Activated CD4-positive, alpha-beta memory T cell treated with anti-CD3 and anti-CD28 coated beads for 36 hours (primary cell): ENCODE data around the gene FAM169A. TPM values are rescaled to one million over a fixed set of nuclear protein-coding genes. Genes with fewer than 3 reads are reported as not detected.
A peak's percentile ranks its signal among the peaks of the same experiment; 100 is the strongest.
"Not testable (repeated sequence)": the region's sequence is repeated elsewhere in the genome, so short reads cannot be mapped to it uniquely, and the experiment has no call there.

Experiments
- CTCF ChIA-PET: fragments of 350-600 bp; sonication (Branson Sonifier 250); formaldehyde crosslinking; loops from one replicate; lab custom pipeline; 2021; ENCODE audit warnings: antibody characterized with exemption, inconsistent platforms; lab: Charles Lee
- POLR2A ChIA-PET: fragments of 350-600 bp; sonication (Branson Sonifier 250); formaldehyde crosslinking; loops from one replicate; lab custom pipeline; 2021; ENCODE audit warnings: antibody characterized with exemption; lab: Charles Lee
- DNase-seq: peaks from one replicate; pipeline ENCODE4 v3.0.0-alpha.2; 2020
- H3K27ac Mint-ChIP-seq: one replicate; pipeline ENCODE4 v1.8.0; 2021; ENCODE audit warnings: mixed read lengths
- H3K27me3 Mint-ChIP-seq: one replicate; pipeline ENCODE4 v1.8.0; 2021; ENCODE audit warnings: mixed read lengths
- H3K36me3 Mint-ChIP-seq: one replicate; pipeline ENCODE4 v1.8.0; 2021; ENCODE audit warnings: mixed read lengths
- H3K4me1 Mint-ChIP-seq: one replicate; pipeline ENCODE4 v1.8.0; 2021; ENCODE audit warnings: low read depth, mixed read lengths
- H3K4me3 Mint-ChIP-seq: one replicate; pipeline ENCODE4 v1.8.0; 2021; ENCODE audit warnings: mild to moderate bottlenecking, mixed read lengths
- H3K9me3 Mint-ChIP-seq: one replicate; pipeline ENCODE4 v1.8.0; 2021; ENCODE audit warnings: mixed read lengths
- intact Hi-C: fragments of 100-400 bp; cut with micrococcal nuclease; formaldehyde crosslinking; loops from one replicate; pipeline ENCODE4 v1.15.1; 2023
- total RNA-seq, 2 experiments: library from RNA; stranded (reverse); gene quantifications; one replicate each; pipeline ENCODE4 v1.2.3, GENCODE V29; 2021

FAM169A gene
- total RNA-seq, 2 experiments from 2014 or later: 9.0 to 10.4 TPM

DNA sequence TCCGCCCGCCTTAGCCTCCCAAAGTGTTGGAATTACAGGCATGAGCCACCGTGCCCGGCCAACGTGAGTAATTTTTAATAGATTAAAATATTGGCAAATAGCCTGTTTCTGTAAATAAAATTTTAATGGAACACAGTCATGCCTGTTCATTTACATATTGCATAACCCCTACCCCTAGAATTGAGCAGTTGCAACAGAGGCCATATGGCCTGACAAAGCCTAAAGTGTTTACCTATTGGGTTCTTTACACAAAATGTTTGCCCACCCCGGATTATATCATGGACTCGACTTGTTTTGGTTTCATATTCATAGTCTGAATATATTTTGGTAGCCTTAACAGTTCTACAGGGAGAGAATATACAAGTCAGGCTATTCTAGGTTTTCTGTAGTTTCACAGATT is 93.8 kb downstream of the FAM169A start:
- no peak overlapping the region for H3K27ac Mint-ChIP-seq
- DNase-seq: no peak
- H3K4me1 Mint-ChIP-seq: peaks cover 13% of the 10 kb centered on the region
- peaks cover 31% of the 10 kb centered on the region for H3K36me3 Mint-ChIP-seq
- H3K9me3 Mint-ChIP-seq: no peaks in the 10 kb centered on the region
- H3K4me3 Mint-ChIP-seq: no peak overlapping the region
- CTCF ChIA-PET: no interaction called here
- POLR2A ChIA-PET: interaction anchor here (0.7 kb wide), 1 partner anchor 274 kb away, joined by 3 read pairs; no protein-coding TSS in a partner anchor
- H3K27me3 Mint-ChIP-seq: no peaks in the 10 kb centered on the region
- intact Hi-C loops: no loop called here

- CTCF ChIA-PET: interaction anchor here (0.6 to 1.9 kb wide), 6 partner anchors 10 to 812 kb away, joined by 3 to 7 read pairs (median 4); no protein-coding TSS in a partner anchor
- POLR2A ChIA-PET: no interaction called here
- intact Hi-C loops: loop anchor here (1.0 to 10.0 kb wide), 8 partner anchors 83 to 1205 kb away; partner anchors contain the start of genes CERT1, FAM169A, HEXB and HMGCR
- Mint-ChIP-seq H3K27me3 (no peaks in the 10 kb centered on the region), H3K9me3 (no peaks in the 10 kb centered on the region), H3K36me3 (peaks cover 17% of the 10 kb centered on the region), H3K27ac (peak overlapping the region; percentile 97), H3K4me1 (peaks cover 33% of the 10 kb centered on the region), H3K4me3 (peak overlapping the region; percentile 100)
- peak; percentile 23 for DNase-seq
These were observed 98.6 kb downstream of the FAM169A start for GRCh38 chr5:74767579-74767913.

DNA sequence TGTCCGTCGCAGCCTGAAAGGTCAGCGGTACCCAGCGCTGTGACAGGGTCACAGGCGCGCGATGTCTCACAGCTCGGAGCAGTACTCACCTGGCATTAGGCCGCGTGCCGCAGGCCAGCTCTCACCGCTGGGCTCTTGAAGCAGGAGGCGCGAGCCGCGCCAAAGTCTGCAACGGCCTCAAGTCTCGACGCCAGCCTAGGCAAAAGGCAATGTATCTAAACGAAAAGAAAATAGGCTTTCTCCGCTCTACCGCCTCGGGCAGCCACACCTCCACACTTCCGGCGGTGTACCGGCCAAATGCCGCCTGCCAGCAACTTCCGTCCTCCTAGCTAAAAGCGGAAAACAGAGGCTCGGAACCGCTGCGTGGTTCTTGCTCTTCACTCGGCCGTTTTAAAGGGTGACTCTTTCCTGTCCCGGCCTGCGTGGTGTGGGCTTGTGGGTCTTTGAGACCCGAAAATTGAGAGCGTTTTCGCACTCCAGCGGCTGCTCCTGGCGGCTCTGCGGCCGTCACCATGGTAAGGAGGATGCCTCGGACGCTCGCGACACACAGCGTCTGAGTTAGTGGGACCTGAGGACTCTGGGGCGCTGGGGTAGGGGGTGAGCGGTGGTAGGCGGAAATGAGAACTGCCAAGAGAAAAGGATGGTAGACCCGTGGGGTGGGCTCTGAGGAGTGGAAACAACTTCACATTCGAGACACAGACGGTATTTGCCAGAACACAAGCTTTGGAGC is 99.2 kb downstream of the FAM169A start, which contains the start of the genes GFM2 and NSA2:
Gene GFM2, minus strand, starts transcription at position 269 of the 730 bp plus-strand sequence. CDS start 3,375 bp downstream, outside the sequence.
Gene NSA2, plus strand, starts transcription at position 401 of the 730 bp plus-strand sequence. Its CDS starts 112 bp downstream, at position 513.
- Mint-ChIP-seq H3K27me3 (no peaks in the 10 kb centered on the region), H3K9me3 (no peaks in the 10 kb centered on the region), H3K27ac (peak within 1 kb of the TSS; percentile 97), H3K36me3 (peaks cover 21% of the 10 kb centered on the region), H3K4me1 (peaks cover 36% of the 10 kb centered on the region), H3K4me3 (peak within 1 kb of the TSS; percentile 100)
- ChIA-PET POLR2A (interaction anchor here (0.7 to 0.9 kb wide), 2 partner anchors 39 to 100 kb away, joined by 3 read pairs; no protein-coding TSS in a partner anchor), CTCF (interaction anchor here (0.6 to 1.9 kb wide), 8 partner anchors 9 to 813 kb away, joined by 3 to 7 read pairs (median 4); no protein-coding TSS in a partner anchor)
- DNase-seq: peak; percentile 96
- intact Hi-C loops: loop anchor here (1.0 to 10.0 kb wide), 8 partner anchors 82 to 1205 kb away; partner anchors contain the start of genes CERT1, FAM169A, HEXB and HMGCR

- POLR2A ChIA-PET: interaction anchor here (0.7 to 0.9 kb wide), 2 partner anchors 39 to 101 kb away, joined by 3 read pairs; no protein-coding TSS in a partner anchor
- Mint-ChIP-seq H3K4me1 (peaks cover 42% of the 10 kb centered on the region), H3K36me3 (peaks cover 24% of the 10 kb centered on the region), H3K27ac (peak overlapping the region; percentile 97), H3K27me3 (no peaks in the 10 kb centered on the region), H3K9me3 (no peaks in the 10 kb centered on the region), H3K4me3 (peak overlapping the region; percentile 100)
- intact Hi-C loops: loop anchor here (2.0 to 10.0 kb wide), 7 partner anchors 82 to 1204 kb away; partner anchors contain the start of genes CERT1, FAM169A, HEXB and POC5
- DNase-seq: no peak
- CTCF ChIA-PET: interaction anchor here (0.8 to 1.9 kb wide), 6 partner anchors 8 to 152 kb away, joined by 3 to 7 read pairs (median 4); no protein-coding TSS in a partner anchor
These were observed 99.8 kb downstream of the FAM169A start for GRCh38 chr5:74766418-74766848.

- Mint-ChIP-seq H3K4me3 (peak overlapping the region; percentile 100), H3K27ac (no peak overlapping the region), H3K27me3 (no peaks in the 10 kb centered on the region), H3K36me3 (peaks cover 24% of the 10 kb centered on the region), H3K9me3 (no peaks in the 10 kb centered on the region), H3K4me1 (peaks cover 46% of the 10 kb centered on the region)
- POLR2A ChIA-PET: no interaction called here
- intact Hi-C loops: loop anchor here (2.0 to 10.0 kb wide), 7 partner anchors 81 to 1204 kb away; partner anchors contain the start of genes CERT1, FAM169A, HEXB and POC5
- no peak for DNase-seq
- CTCF ChIA-PET: interaction anchor here (1.3 to 1.9 kb wide), 4 partner anchors 8 to 153 kb away, joined by 4 to 7 read pairs (median 6); no protein-coding TSS in a partner anchor
These were observed 100.3 kb downstream of the FAM169A start for GRCh38 chr5:74765929-74766328.

DNA sequence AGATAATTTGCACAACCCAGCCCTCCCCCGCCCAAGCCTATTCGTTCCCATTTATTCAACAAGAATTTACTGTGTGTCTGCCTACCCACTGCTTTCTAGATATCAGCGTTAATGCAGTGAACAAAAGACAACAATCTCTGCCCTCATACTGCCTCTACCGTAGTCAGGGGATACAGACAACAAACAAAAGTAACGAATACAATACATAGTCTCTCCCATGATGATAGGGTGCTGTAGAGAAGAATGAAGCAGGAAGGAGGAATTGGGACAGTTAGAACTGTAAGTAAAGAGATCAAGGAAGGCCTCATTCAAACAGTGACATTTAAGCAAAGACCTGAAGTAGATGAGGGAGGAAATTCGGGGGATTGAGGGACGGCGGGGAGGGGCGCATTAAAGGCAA is 101.0 kb downstream of the FAM169A start:
- Mint-ChIP-seq H3K4me1 (peaks cover 46% of the 10 kb centered on the region), H3K4me3 (peak overlapping the region; percentile 100), H3K9me3 (no peaks in the 10 kb centered on the region), H3K36me3 (peaks cover 23% of the 10 kb centered on the region), H3K27me3 (no peaks in the 10 kb centered on the region), H3K27ac (no peak overlapping the region)
- ChIA-PET POLR2A (no interaction called here), CTCF (no interaction called here)
- intact Hi-C loops: loop anchor here (5.0 to 10.0 kb wide), 5 partner anchors 102 to 1203 kb away; partner anchors contain the start of genes FAM169A and POC5
- DNase-seq: no peak

GRCh38 chr5:74763504-74763903 is 102.7 kb downstream of the FAM169A start:
- Mint-ChIP-seq H3K9me3 (no peaks in the 10 kb centered on the region), H3K27ac (no peak overlapping the region), H3K27me3 (no peaks in the 10 kb centered on the region), H3K4me1 (peaks cover 45% of the 10 kb centered on the region), H3K4me3 (no peak overlapping the region), H3K36me3 (peaks cover 23% of the 10 kb centered on the region)
- intact Hi-C loops: loop anchor here (2.0 to 10.0 kb wide), 4 partner anchors 185 to 951 kb away; partner anchors contain the start of gene POC5
- POLR2A ChIA-PET: no interaction called here
- CTCF ChIA-PET: interaction anchor here (0.5 to 1.3 kb wide), 3 partner anchors 37 to 1074 kb away, joined by 3 read pairs; no protein-coding TSS in a partner anchor
- DNase-seq: no peak

- intact Hi-C loops: loop anchor here (2.0 to 10.0 kb wide), 4 partner anchors 184 to 952 kb away; partner anchors contain the start of gene POC5
- ChIA-PET POLR2A (no interaction called here), CTCF (interaction anchor here (1.3 kb wide), 1 partner anchor 163 kb away, joined by 3 read pairs; no protein-coding TSS in a partner anchor)
- H3K27ac Mint-ChIP-seq: peak overlapping the region; percentile 30
- peak; percentile 43 for DNase-seq
- H3K4me1 Mint-ChIP-seq: peaks cover 39% of the 10 kb centered on the region
- no peaks in the 10 kb centered on the region for H3K27me3 Mint-ChIP-seq
- H3K9me3 Mint-ChIP-seq: no peaks in the 10 kb centered on the region
- H3K36me3 Mint-ChIP-seq: peaks cover 27% of the 10 kb centered on the region
- no peak overlapping the region for H3K4me3 Mint-ChIP-seq
These were observed 103.6 kb downstream of the FAM169A start for GRCh38 chr5:74762599-74762998.

GRCh38 chr5:74761241-74761640 is 104.9 kb downstream of the FAM169A start:
- Mint-ChIP-seq H3K4me3 (no peak overlapping the region), H3K27me3 (no peaks in the 10 kb centered on the region), H3K36me3 (peaks cover 31% of the 10 kb centered on the region), H3K4me1 (peaks cover 38% of the 10 kb centered on the region), H3K27ac (no peak overlapping the region), H3K9me3 (peaks cover 5% of the 10 kb centered on the region)
- ChIA-PET CTCF (no interaction called here), POLR2A (no interaction called here)
- DNase-seq: no peak
- intact Hi-C loops: loop anchor here (10.0 kb wide), 3 partner anchors 504 to 954 kb away; partner anchors contain the start of gene POC5

DNA sequence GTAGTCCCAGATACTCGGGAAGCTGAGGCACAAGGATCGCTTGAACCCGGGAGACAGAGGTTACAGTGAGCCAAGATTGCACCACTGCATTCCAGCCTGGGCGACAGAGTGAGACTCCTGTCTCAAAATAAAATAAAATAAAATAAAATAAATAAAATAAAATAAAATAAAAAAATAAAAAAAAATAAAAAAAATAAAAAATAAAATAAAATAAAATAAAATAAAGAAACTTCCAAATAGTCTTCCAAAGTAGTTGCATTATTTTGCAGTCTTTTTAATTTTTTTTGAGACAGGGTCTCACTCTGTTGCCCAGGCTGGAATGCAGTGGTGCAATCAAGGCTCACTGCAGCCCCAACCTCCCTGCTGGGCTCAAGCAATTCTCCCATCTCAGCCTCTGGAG is 117.4 kb downstream of the FAM169A start:
- DNase-seq, intact Hi-C loops, H3K4me1 Mint-ChIP-seq, H3K4me3 Mint-ChIP-seq, H3K27ac Mint-ChIP-seq, H3K27me3 Mint-ChIP-seq, H3K9me3 Mint-ChIP-seq, CTCF ChIA-PET: not testable (repeated sequence)
- POLR2A ChIA-PET: interaction anchor here (0.6 kb wide), 1 partner anchor 1846 kb away, joined by 4 read pairs; no protein-coding TSS in a partner anchor
- H3K36me3 Mint-ChIP-seq: peaks cover 38% of the 10 kb centered on the region

DNA sequence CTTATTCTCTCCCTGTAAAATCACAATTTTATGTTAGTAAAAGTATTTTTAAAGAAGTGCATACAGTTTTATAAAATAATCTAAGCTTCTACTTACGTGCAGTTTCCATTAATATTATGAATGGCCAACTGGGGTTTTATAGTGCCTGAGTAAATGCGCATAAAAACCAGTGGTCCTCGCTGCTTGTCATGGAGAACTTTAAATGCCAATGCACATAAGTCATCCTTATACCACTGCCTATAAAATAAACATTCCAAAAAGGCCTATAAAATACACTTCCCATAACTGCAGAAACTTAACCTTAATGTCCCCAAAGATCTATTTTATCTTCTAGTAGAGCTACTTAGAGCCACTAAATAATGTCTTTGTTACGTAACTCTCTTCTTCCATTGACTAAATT is 127.8 kb downstream of the FAM169A start:
- peaks cover 26% of the 10 kb centered on the region for H3K36me3 Mint-ChIP-seq
- no peaks in the 10 kb centered on the region for H3K4me1 Mint-ChIP-seq
- H3K27me3 Mint-ChIP-seq: no peaks in the 10 kb centered on the region
- POLR2A ChIA-PET: no interaction called here
- DNase-seq: no peak
- H3K4me3 Mint-ChIP-seq: no peak overlapping the region
- intact Hi-C loops: no loop called here
- CTCF ChIA-PET: interaction anchor here (0.5 kb wide), 1 partner anchor 1350 kb away, joined by 3 read pairs; no protein-coding TSS in a partner anchor
- no peaks in the 10 kb centered on the region for H3K9me3 Mint-ChIP-seq
- no peak overlapping the region for H3K27ac Mint-ChIP-seq
